ENCODE measurements around the gene SEC63.

The SEC63 gene

DNA sequence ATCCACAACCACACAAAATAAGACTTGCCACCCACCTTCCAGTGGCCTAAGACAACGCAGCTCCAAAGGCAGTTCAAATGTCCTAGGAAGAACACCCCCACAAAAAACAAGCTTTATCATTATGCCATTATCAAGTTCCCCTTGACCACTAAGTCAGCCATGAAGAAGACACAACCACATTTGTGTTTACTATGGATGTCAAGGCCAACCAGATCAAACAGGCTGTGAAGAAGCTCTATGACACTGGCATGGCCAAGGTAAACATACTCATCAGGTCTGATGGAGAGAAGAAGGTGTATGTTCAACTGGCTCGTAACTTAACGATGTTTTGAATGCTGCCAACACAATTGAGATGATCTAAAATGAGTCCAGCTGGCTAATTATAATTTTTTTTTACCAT, 26.1 kb downstream of the SEC63 start:
- TF ChIP-seq, protein P1, sequence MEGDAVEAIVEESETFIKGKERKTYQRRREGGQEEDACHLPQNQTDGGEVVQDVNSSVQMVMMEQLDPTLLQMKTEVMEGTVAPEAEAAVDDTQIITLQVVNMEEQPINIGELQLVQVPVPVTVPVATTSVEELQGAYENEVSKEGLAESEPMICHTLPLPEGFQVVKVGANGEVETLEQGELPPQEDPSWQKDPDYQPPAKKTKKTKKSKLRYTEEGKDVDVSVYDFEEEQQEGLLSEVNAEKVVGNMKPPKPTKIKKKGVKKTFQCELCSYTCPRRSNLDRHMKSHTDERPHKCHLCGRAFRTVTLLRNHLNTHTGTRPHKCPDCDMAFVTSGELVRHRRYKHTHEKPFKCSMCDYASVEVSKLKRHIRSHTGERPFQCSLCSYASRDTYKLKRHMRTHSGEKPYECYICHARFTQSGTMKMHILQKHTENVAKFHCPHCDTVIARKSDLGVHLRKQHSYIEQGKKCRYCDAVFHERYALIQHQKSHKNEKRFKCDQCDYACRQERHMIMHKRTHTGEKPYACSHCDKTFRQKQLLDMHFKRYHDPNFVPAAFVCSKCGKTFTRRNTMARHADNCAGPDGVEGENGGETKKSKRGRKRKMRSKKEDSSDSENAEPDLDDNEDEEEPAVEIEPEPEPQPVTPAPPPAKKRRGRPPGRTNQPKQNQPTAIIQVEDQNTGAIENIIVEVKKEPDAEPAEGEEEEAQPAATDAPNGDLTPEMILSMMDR (IDR thresholded peaks at IDR 0.05): no peak

DNA sequence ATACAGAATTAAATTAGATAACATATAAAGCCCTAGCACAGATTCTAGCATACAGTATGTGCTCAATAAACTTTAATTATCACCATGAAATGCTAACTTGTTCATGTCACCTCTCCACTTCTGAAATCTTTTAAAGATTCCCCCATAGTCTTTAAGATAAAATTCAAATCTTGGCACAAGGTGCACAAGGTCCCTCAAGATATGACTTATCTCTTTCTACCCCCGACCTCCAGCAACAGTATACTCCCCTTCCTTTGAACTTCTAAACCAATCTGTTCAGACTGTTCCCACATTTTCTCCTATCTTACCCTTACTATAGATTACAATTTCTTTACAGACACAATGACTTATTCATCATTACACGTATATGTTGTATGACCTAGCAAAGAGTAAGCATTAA, 29.0 kb downstream of the SEC63 start:
- TF ChIP-seq, protein P1 (IDR thresholded peaks at IDR 0.05): no peak

DNA sequence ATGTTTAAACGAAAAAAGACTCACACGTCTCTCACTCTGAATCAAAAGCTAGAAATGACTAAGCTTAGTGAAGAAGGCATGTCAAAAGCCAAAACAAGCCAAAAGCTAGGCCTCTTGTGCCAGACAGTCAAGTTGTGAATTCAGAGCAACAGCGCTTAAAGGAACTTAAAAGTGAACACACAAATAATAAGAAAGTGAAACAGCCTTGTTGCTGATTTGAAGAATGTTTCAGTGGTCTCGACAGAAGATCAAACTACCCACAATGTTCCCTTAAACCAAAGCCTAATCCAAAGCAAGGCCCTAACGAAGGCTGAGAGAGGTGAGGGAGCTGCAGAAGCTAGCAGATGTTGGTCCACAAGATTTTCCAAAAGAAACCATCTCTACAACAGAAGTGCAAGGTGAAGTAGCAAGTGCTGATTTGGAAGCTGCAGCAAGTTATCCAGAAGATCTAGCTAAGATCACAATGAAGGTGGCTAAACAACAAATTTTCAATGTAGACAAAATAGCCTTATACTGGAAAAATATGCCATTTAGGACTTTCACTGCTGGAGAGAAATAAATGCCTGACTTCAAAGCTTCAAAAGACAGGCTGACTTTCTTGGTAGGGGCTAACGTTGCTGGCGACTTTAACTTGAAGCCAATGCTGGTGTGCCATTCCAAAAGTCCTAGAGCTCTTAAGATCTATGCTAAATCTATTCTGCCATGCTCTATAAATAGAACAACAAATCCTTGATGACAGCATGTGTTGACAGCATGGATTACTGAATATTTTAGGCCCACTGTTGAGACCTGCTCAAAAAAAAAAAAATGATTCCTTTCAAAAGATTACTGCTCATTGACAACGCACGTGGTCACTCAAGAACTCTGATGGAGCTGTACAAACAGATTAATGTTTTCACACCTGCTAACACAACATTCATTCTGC, 40.3 kb downstream of the SEC63 start:
- TF ChIP-seq, protein P1 (IDR thresholded peaks at IDR 0.05): no peak

DNA sequence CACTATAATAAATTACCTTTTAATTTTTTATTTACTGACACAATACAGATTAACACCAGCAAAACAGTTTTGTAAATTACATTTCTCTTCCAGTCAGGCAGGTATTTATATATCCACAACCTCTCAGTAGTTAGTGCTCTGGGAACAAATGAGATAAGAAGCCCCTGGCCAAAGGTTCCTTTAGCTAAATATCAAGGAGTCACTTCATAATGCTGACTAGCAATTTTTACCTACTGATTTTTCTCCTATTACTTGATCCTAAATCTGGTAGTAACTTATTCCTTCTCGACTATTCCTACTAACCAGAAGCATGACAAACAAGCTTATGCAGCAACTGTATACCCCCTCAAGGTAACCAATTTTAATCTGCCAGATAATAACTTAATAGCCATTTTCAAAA, 46.3 kb downstream of the SEC63 start:
- TF ChIP-seq, protein P1 (IDR thresholded peaks at IDR 0.05): no peak

DNA sequence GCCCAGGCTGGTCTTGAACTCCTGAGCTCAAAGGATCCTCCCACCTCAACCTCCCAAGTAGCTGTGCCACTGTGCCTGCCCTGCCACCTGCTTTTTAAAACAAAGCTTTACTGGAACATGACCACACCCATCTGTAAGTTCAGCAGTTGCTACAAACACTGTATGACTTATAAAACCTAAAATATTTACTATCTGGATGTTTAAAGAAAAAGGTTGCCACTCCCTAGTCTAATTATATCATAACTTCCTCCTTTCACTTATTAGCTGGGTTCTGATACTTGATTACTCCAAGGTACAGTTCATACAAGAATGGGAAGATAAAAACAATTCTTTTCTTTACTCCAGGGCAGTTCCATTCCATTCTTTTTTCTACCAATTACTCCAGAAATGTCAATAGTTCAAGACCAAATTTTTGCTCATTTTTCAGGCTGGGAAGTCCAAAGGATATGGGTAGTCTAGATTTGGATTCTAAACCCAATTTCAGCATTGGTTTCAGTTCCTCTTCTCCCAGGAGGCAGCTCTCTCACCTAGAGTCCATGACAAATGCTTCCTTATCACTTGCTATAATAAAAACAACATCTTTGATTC, 63.1 kb downstream of the SEC63 start:
- TF ChIP-seq, protein P1 (IDR thresholded peaks at IDR 0.05): no peak

DNA sequence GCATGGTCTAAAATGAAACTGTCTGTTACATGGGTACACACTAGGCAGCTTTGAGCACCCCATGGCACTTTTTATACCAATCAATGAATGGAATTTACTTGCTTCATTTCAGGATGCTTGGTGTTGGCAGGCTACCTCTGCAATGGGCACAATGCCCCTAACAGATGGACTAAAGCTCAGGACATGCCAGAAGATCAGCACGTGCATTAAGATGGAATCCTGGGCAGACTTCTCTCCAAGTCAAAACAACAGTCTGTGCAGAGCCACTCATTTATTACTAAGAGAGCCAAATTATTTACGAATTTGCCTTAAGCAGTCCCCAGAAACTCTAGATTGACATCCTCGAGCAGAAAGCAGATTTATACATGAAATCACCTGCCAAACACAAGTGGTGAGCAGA, 78.1 kb downstream of the SEC63 start:
- TF ChIP-seq, protein P1 (IDR thresholded peaks at IDR 0.05): no peak

DNA sequence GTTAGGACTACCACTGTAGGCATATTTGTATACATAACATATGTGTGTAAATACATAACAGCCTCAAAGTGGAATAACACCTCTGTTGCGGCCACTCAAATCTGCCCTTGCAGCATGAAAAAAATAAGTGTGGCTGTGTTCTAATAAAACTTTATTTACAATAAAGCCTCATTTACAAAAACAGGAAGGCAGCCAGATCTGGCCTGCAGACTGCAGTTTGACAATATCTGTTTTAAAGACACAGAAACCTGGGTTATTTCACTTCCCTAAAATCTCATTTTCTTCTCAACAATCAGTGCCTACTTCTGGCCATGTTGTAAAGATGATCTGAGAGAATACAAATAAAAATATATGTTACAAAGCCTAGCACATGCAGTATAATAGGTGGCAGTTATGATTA, 80.0 kb downstream of the SEC63 start:
- TF ChIP-seq, protein P1 (IDR thresholded peaks at IDR 0.05): no peak
